Brain microvascular endothelial cell (primary cell): Measurements from ENCODE around the gene KCNH6.

Experiments
- DNase-seq: peaks from one replicate; pipeline ENCODE4 v3.0.0-alpha.2; 2020
- H3K27ac ChIP-seq: fragments of 250-450 bp; sonication (Bioruptor Pico); 2 replicates; pipeline ENCODE4 v1.5.1; 2020; ENCODE audit warnings: mild to moderate bottlenecking, moderate library complexity
- H3K27me3 ChIP-seq: fragments of 250-450 bp; sonication (Bioruptor Pico); replicated peaks from 2 replicates; pipeline ENCODE4 v1.5.1; 2020; ENCODE audit warnings: mild to moderate bottlenecking
- H3K36me3 ChIP-seq: fragments of 250-450 bp; sonication (Bioruptor Pico); replicated peaks from 2 replicates; pipeline ENCODE4 v1.5.1; 2020; ENCODE audit warnings: mild to moderate bottlenecking
- H3K4me3 ChIP-seq: 2 replicates; pipeline ENCODE4 v1.5.1; 2011; ENCODE audit warnings: low read depth, mild to moderate bottlenecking, control low read depth, low read length, moderate library complexity
- in situ Hi-C: cut with HindIII; loops from 2 replicates; pipeline ENCODE4 v1.10.0; 2017; ENCODE audit warnings: low sequenced_read_pairs, low pct_ligation_motif_present
- TF ChIP-seq, protein P1 (sequence below): IDR thresholded peaks from 2 replicates; pipeline ENCODE4 v1.5.1; 2011; ENCODE audit warnings: low read depth, mild to moderate bottlenecking, moderate library complexity, low read length, control low read depth, inconsistent platforms; ENCODE audit errors: missing control alignments

KCNH6 gene

DNA sequence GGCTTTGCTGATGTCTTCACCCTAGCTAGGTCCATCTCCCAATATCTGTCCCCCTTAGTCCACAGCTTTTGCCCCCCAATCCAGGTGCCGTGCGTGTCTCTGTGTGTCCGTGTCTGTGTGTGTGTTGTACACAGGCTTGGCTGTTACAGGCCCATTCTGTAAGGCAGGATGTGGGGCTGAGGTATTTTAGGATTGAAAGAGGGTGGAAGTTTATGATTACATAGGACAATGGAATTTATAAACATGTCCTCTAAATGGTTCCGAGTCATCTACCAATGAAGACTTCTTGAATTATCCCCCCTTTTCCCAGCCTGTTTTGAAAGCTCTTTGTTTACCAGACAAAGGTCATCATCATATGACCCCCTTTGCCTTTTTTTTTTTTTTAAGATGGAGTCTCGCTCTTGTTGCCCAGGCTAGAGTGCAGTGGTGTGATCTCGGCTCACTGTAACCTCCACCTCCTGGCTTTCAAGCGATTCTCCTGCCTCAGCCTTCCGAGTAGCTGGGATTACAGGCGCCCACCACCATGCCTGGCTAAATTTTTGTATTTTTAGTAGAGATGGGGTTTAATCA is 24.4 kb upstream of the KCNH6 start:
- Histone ChIP-seq H3K36me3 (no peaks in the 10 kb centered on the region), H3K4me3 (no peak overlapping the region), H3K27me3 (peaks cover 3% of the 10 kb centered on the region), H3K27ac (no peak overlapping the region)
- TF ChIP-seq, protein P1, sequence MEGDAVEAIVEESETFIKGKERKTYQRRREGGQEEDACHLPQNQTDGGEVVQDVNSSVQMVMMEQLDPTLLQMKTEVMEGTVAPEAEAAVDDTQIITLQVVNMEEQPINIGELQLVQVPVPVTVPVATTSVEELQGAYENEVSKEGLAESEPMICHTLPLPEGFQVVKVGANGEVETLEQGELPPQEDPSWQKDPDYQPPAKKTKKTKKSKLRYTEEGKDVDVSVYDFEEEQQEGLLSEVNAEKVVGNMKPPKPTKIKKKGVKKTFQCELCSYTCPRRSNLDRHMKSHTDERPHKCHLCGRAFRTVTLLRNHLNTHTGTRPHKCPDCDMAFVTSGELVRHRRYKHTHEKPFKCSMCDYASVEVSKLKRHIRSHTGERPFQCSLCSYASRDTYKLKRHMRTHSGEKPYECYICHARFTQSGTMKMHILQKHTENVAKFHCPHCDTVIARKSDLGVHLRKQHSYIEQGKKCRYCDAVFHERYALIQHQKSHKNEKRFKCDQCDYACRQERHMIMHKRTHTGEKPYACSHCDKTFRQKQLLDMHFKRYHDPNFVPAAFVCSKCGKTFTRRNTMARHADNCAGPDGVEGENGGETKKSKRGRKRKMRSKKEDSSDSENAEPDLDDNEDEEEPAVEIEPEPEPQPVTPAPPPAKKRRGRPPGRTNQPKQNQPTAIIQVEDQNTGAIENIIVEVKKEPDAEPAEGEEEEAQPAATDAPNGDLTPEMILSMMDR: no peak
- in situ Hi-C loops: no loop called here
- no peak for DNase-seq

DNA sequence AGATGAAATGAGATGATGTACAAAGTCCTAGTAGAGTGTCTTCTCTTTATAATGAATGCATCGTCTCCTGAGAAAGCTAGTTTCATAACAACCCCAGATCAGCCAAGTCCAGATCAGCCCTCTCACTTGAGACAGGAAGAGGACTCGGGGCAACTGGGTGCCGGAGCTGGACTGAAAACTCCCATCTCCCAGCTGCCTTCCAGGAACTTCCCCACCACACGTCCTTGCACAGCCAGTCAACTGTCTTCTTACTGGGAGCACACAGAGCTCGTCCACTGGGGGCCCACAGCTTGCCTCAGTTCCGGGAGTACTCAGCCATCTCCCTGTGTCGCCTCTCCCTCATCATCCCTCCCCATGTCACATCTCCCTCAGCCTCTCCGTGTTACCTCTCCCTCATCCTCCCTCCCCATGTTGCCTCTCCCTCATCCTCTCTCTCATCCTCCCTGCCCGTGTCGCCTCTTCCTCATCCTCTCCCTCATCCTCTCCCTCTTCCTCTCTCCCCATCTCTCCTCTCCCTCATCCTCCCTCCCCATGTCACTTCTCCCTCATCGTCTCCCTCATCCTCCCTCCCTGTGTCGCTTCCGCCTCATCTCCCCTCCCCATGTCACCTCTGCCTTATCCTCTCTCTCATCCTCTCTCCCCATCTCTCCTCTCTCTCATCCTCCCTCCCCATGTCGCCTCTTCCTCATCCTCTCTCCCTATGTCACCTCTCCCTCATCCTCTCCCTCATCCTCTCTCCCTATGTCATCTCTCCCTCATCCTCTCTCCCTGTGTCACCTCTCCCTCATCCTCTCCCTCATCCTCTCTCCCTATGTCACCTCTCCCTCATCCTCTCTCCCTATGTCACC is 22.4 kb upstream of the KCNH6 start:
- TF ChIP-seq, protein P1: no peak
- Histone ChIP-seq H3K27ac (no peak overlapping the region), H3K27me3 (peaks cover 3% of the 10 kb centered on the region), H3K36me3 (no peaks in the 10 kb centered on the region), H3K4me3 (no peak overlapping the region)
- in situ Hi-C loops: no loop called here
- DNase-seq: no peak

DNA sequence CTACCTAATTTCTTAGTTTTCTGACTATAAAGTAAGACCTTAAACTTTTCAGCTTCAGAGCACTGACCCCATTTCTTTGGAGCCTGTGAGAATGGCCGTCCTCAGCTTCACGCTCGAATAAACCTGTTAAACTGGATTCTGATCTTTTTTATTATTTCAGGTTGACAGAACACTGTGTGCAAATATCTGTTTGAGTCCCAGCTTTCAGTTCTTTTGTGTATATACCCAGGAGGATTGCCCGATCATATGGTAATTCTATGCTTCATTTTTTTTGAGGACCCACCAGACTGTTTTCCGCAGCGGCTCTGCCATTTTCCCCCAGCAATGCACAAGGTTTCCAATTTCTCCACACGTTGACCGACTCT is 19.8 kb upstream of the KCNH6 start:
- peaks cover 3% of the 10 kb centered on the region for H3K27me3 ChIP-seq
- TF ChIP-seq, protein P1: no peak
- no peaks in the 10 kb centered on the region for H3K36me3 ChIP-seq
- H3K27ac ChIP-seq: no peak overlapping the region
- no peak overlapping the region for H3K4me3 ChIP-seq
- in situ Hi-C loops: no loop called here
- no peak for DNase-seq

DNA sequence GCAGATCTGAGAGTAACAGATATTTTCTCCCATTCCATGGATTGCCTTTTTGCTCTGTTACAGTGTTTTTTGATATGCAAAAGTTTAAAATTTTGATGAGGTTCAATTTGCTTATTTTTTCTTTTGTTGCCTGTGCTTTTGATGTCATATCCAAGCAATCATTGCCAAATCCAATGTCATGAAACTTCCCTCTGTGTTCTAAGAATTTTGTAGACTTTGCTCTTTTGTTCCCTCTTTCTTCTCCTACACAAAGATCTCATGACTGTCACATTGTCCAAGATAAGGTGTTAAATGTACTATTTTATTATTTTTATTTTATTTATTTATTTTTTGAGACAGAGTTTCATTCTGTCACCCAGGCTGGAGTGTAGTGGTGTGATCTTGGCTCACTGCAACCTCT is 18.9 kb upstream of the KCNH6 start:
- Histone ChIP-seq H3K36me3 (no peaks in the 10 kb centered on the region), H3K27me3 (peaks cover 3% of the 10 kb centered on the region), H3K27ac (no peak overlapping the region), H3K4me3 (no peak overlapping the region)
- TF ChIP-seq, protein P1: no peak
- DNase-seq: no peak
- in situ Hi-C loops: no loop called here

DNA sequence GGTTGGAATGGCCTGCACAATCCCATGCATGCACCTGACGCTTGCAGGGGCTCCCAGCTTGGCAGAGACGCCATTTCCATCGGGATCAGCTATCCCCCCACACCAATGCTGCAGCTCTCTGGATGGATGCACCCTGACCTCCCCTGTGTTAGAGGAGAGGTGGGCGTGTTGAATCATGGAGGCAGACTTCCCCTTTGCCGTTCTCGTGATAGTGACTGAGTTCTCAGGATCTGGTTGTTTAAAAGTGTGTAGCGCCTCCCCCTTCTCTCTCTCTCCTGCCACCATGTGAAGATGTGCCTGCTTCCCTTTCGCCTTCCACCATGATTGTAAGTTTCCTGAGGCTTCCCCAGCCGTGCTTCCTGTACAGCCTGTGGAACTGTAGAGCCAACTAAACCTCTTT is 17.8 kb upstream of the KCNH6 start:
- no peak for DNase-seq
- in situ Hi-C loops: no loop called here
- Histone ChIP-seq H3K36me3 (no peaks in the 10 kb centered on the region), H3K27me3 (peaks cover 3% of the 10 kb centered on the region), H3K27ac (no peak overlapping the region), H3K4me3 (no peak overlapping the region)
- TF ChIP-seq, protein P1: no peak
